Gastrocnemius medialis (tissue), 4 donors: ENCODE measurements around the gene PTPRN2. TPM values are rescaled to one million over a fixed set of nuclear protein-coding genes. Genes with fewer than 3 reads are reported as not detected.

Experiments used
- ATAC-seq, 2 donors: fragments of 150-250 bp; one replicate each; pipeline ENCODE4 v1.9.1; 2016
- DNase-seq, 2 donors: peaks; one replicate each; pipeline ENCODE4 v3.0.0-alpha.2; 2019
- H3K27ac ChIP-seq, 4 donors: fragments of 200-600 bp; sonication (generic); 1 replicate in 1 of 4; 2 replicates in 3 of 4; pipeline ENCODE4 v1.5.1; 2016 to 2018; ENCODE audit warnings: mild to moderate bottlenecking in 2 of 4, moderate library complexity in 1 of 4
- H3K27me3 ChIP-seq, 3 donors: fragments of 200-600 bp; sonication (generic) in 2 of 3; 1 replicate in 1 of 3; 2 replicates in 2 of 3; pipeline versions ENCODE4 v1.5.1 to v1.6.0; 2016 to 2019; ENCODE audit warnings: mild to moderate bottlenecking in 1 of 3, moderate library complexity in 1 of 3
- H3K36me3 ChIP-seq, 2 donors: fragments of 200-600 bp; sonication (generic) in 1 of 2; one replicate each; pipeline ENCODE4 v1.5.1; 2017 to 2018
- H3K4me1 ChIP-seq, 2 donors: fragments of 200-600 bp; sonication (generic) in 1 of 2; one replicate each; pipeline ENCODE4 v1.5.1; 2016 to 2017; ENCODE audit warnings: mild to moderate bottlenecking in 2 of 2
- H3K4me3 ChIP-seq, 4 donors: fragments of 200-600 bp; sonication (generic) in 3 of 4; 1 replicate in 1 of 4; 2 replicates in 3 of 4; pipeline ENCODE4 v1.5.1; 2016 to 2019; ENCODE audit warnings: mild to moderate bottlenecking in 2 of 4
- H3K9me3 ChIP-seq, 3 donors: fragments of 200-600 bp; sonication (generic) in 2 of 3; 1 replicate in 1 of 3; 2 replicates in 2 of 3; pipeline ENCODE4 v1.5.1; 2016 to 2019
- CTCF ChIP-seq, 5 experiments: fragments of 450-650 bp in 3 of 5; fragments of 200-600 bp in 2 of 5; sonication (generic) in 2 of 5; IDR thresholded peaks in 4 of 5; conservative IDR thresholded peaks in 1 of 5; 1 replicate in 4 of 5; 2 replicates in 1 of 5; pipeline ENCODE4 v1.5.1; 2016 to 2019; ENCODE audit warnings: antibody characterized with exemption in 5 of 5, mild to moderate bottlenecking in 3 of 5, moderate library complexity in 3 of 5
- POLR2A ChIP-seq, 2 donors: fragments of 450-650 bp; IDR thresholded peaks; one replicate each; pipeline ENCODE4 v1.6.1; 2017; ENCODE audit warnings: antibody characterized with exemption in 2 of 2, mild to moderate bottlenecking in 2 of 2, moderate library complexity in 2 of 2
- in situ Hi-C, 4 donors: fragments of 200-750 bp; cut with MboI; loops; one replicate each; pipeline versions ENCODE4 v1.15.0 to v1.8.0; 2017; ENCODE audit warnings: low sequenced_read_pairs in 4 of 4
- intact Hi-C: fragments of 100-400 bp; cut with DNase I; formaldehyde crosslinking; loops from one replicate; pipeline ENCODE4 v1.15.1; 2023; ENCODE audit warnings: low total_unique reads
- total RNA-seq, 4 donors: library from RNA; depleted of rRNA; stranded (reverse); fragments of >200 nt; gene quantifications; one replicate each; pipeline versions ENCODE4 v1.1.0 to v1.2.3, GENCODE V29; 2016

PTPRN2 gene
- total RNA-seq, 4 donors from 2014 or later: 0.66 to 0.85 (median 0.81) TPM

GRCh38 chr7:158246960-158247673 lies 340.5 kb downstream of the PTPRN2 start:
- Histone ChIP-seq H3K4me3 (no peak overlapping the region), H3K27ac (no peak overlapping the region), H3K9me3 (no peaks in the 10 kb centered on the region), H3K4me1 (no peaks in the 10 kb centered on the region), H3K27me3 (no peaks in the 10 kb centered on the region), H3K36me3 (no peaks in the 10 kb centered on the region)
- intact Hi-C loops (no loop called here), in situ Hi-C loops (no loop called here)
- ATAC-seq (no peak), DNase-seq (no peak)
- TF ChIP-seq POLR2A (IDR thresholded peaks at IDR 0.05): no peak
- no peak for TF ChIP-seq CTCF (IDR thresholded peaks at IDR 0.05 in 4 of 5, conservative IDR thresholded peaks at IDR 0.05 in 1 of 5)

- H3K27me3 ChIP-seq: no peaks in the 10 kb centered on the region
- H3K27ac ChIP-seq: no peak overlapping the region
- H3K4me3 ChIP-seq: no peak overlapping the region
- in situ Hi-C loops: no loop called here
- TF ChIP-seq CTCF (IDR thresholded peaks at IDR 0.05 in 4 of 5, conservative IDR thresholded peaks at IDR 0.05 in 1 of 5) (no peak), POLR2A (IDR thresholded peaks at IDR 0.05) (no peak)
- H3K9me3 ChIP-seq: no peaks in the 10 kb centered on the region
- no peaks in the 10 kb centered on the region for H3K36me3 ChIP-seq
- ATAC-seq (no peak), DNase-seq (no peak)
- H3K4me1 ChIP-seq: no peaks in the 10 kb centered on the region
- intact Hi-C loops: no loop called here
These were observed 341.2 kb downstream of the PTPRN2 start for GRCh38 chr7:158246272-158246959.

- Histone ChIP-seq H3K4me1 (no peaks in the 10 kb centered on the region), H3K27ac (no peak overlapping the region), H3K36me3 (no peaks in the 10 kb centered on the region), H3K27me3 (no peaks in the 10 kb centered on the region), H3K9me3 (no peaks in the 10 kb centered on the region), H3K4me3 (no peak overlapping the region)
- in situ Hi-C loops (no loop called here), intact Hi-C loops (no loop called here)
- TF ChIP-seq POLR2A (IDR thresholded peaks at IDR 0.05): no peak
- no peak for TF ChIP-seq CTCF (IDR thresholded peaks at IDR 0.05 in 4 of 5, conservative IDR thresholded peaks at IDR 0.05 in 1 of 5)
- DNase-seq (no peak), ATAC-seq (no peak)
These were observed 341.9 kb downstream of the PTPRN2 start for GRCh38 chr7:158245724-158246041.

GRCh38 chr7:158244873-158245723 lies 342.5 kb downstream of the PTPRN2 start:
- no peaks in the 10 kb centered on the region for H3K9me3 ChIP-seq
- TF ChIP-seq POLR2A (IDR thresholded peaks at IDR 0.05) (no peak), CTCF (IDR thresholded peaks at IDR 0.05 in 4 of 5, conservative IDR thresholded peaks at IDR 0.05 in 1 of 5) (no peak)
- DNase-seq (no peak), ATAC-seq (no peak)
- H3K27me3 ChIP-seq: no peaks in the 10 kb centered on the region
- H3K36me3 ChIP-seq: no peaks in the 10 kb centered on the region
- H3K4me1 ChIP-seq: no peaks in the 10 kb centered on the region
- in situ Hi-C loops: no loop called here
- no peak overlapping the region for H3K27ac ChIP-seq
- intact Hi-C loops: no loop called here
- no peak overlapping the region for H3K4me3 ChIP-seq
